Measurements from ENCODE around the gene OSTF1. TPM values are rescaled to one million over a fixed set of nuclear protein-coding genes. Genes with fewer than 3 reads are reported as not detected.

Gene OSTF1
- total and polyA plus RNA-seq, 7 donors = 7.1 to 19.2 (median 10.4) TPM

DNA sequence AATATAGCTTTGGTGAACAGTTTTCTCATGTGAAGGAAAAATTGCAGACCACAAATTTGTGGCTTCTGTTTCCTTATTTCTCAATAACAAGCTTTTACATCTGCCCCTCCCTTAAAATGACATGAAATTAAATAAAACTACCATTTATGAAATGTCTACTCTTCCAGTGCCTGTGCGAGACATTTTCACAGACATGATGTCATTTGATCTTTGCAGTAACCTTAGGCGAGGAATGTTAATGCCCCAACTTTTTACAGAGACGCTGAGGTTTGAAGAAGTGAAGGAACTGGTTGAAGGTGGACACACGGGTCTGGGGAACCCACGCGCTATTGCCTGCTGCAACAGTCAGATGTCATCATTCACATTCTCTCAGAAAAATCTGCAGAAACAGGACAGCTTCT lies 61.5 kb downstream of the OSTF1 start:
- H3K27me3 ChIP-seq (ENCODE audit: insufficient read depth in 3 of 3, low read length in 2 of 3) = no peaks in the 10 kb centered on the region
- ATAC-seq (no peak), DNase-seq (no peak)
- H3K9me3 ChIP-seq = peaks cover 2% of the 10 kb centered on the region
- WGBS, 3 donors = 63 to 70% (median 66%) methylated on average over 6 of the region's 6 CpGs
- no peaks in the 10 kb centered on the region for H3K4me1 ChIP-seq
- no peak overlapping the region for H3K4me3 ChIP-seq
- peaks cover 0 to 16% of the 10 kb centered on the region in 2 donors for H3K36me3 ChIP-seq (ENCODE audit: insufficient read depth in 1 of 2, low read depth in 1 of 2)
- intact Hi-C loops (cut with DNase I) = no loop called here
- TF ChIP-seq, protein P1, sequence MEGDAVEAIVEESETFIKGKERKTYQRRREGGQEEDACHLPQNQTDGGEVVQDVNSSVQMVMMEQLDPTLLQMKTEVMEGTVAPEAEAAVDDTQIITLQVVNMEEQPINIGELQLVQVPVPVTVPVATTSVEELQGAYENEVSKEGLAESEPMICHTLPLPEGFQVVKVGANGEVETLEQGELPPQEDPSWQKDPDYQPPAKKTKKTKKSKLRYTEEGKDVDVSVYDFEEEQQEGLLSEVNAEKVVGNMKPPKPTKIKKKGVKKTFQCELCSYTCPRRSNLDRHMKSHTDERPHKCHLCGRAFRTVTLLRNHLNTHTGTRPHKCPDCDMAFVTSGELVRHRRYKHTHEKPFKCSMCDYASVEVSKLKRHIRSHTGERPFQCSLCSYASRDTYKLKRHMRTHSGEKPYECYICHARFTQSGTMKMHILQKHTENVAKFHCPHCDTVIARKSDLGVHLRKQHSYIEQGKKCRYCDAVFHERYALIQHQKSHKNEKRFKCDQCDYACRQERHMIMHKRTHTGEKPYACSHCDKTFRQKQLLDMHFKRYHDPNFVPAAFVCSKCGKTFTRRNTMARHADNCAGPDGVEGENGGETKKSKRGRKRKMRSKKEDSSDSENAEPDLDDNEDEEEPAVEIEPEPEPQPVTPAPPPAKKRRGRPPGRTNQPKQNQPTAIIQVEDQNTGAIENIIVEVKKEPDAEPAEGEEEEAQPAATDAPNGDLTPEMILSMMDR (IDR thresholded peaks at IDR 0.05) = no peak
- no peak overlapping the region for H3K27ac ChIP-seq

DNA sequence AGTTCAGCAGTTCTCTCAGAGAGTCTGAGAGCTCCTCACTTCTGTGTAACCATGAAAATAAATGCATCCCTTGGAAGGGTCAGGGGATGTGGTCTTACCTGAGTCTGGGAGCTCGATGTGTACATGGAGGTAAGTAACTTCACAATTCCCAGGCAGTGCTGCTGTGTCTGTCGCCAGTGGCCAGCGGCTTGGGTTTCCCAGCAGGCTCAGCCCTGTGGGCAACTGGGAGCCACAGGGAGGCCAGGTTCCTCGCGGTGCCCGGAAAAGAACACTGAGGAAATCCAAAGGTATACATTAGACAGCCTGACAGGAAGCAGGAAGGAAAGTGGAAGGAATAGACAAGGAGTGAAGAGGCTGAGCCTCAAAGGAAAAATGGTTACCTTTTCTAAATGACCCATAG lies 62.2 kb downstream of the OSTF1 start:
- H3K36me3 ChIP-seq (ENCODE audit: insufficient read depth in 1 of 2, low read depth in 1 of 2) = peaks cover 0 to 13% of the 10 kb centered on the region in 2 donors

DNA sequence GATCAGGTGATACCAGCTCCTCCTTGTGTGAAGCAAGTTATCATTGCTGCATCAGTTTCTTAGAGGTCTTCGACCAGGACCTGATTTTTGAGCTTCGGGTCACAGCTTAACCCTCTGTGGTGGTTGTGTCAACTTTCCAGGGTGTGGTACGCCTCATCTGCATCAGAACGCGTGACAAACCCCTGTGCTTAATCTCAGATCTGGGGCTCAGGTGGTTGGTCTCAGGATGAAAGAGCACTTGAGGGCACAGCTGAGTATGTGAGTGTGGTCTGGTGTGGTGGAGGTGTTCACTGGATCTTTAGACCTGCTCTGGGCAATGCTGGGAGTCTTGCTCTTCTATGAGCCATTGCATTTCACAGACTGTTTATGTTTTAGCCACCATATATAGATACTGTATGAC lies 64.1 kb downstream of the OSTF1 start:
- intact Hi-C loops (cut with DNase I) = no loop called here
- H3K27me3 ChIP-seq (ENCODE audit: insufficient read depth in 3 of 3, low read length in 2 of 3) = no peaks in the 10 kb centered on the region
- no peak overlapping the region for H3K4me3 ChIP-seq
- H3K27ac ChIP-seq = no peak overlapping the region
- WGBS, 3 donors = 73 to 92% (median 90%) methylated on average over 5 of the region's 5 CpGs
- no peaks in the 10 kb centered on the region for H3K36me3 ChIP-seq (ENCODE audit: insufficient read depth in 1 of 2, low read depth in 1 of 2)
- no peak for DNase-seq
- ATAC-seq = no peak
- no peaks in the 10 kb centered on the region for H3K9me3 ChIP-seq
- H3K4me1 ChIP-seq = no peaks in the 10 kb centered on the region
- TF ChIP-seq, protein P1 (IDR thresholded peaks at IDR 0.05) = no peak

More for the DNA sequence above, 62.2 kb downstream of the OSTF1 start:
- DNase-seq (no peak), ATAC-seq (no peak)
- WGBS, 3 donors = 70 to 94% (median 91%) methylated on average over 6 of the region's 6 CpGs
- intact Hi-C loops (cut with DNase I) = no loop called here
- TF ChIP-seq, protein P1 (IDR thresholded peaks at IDR 0.05) = no peak
- Histone ChIP-seq H3K27ac (no peak overlapping the region), H3K9me3 (no peaks in the 10 kb centered on the region), H3K27me3 (ENCODE audit: insufficient read depth in 3 of 3, low read length in 2 of 3) (no peaks in the 10 kb centered on the region), H3K4me3 (no peak overlapping the region), H3K4me1 (no peaks in the 10 kb centered on the region)

DNA sequence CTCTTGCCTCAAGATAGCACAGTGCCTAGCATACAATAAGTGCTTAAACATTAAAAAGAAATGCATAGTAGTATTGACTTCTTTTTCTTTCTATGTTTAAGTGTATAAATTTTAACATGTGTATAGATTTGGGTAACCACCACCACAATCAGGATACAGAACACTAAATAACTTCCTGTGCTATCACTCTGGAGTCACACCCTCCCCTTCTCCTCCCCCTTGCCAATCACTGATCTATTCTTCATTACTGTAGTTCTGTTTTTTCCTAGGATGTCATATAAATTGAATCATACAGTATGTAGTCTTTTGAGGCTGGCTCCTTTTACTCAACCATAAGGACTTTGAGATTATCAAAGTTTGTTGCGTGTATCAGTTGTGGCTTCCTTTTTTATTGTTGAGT lies 68.5 kb downstream of the OSTF1 start:
- intact Hi-C loops (cut with DNase I) = no loop called here
- Histone ChIP-seq H3K4me1 (no peaks in the 10 kb centered on the region), H3K27me3 (ENCODE audit: insufficient read depth in 3 of 3, low read length in 2 of 3) (no peaks in the 10 kb centered on the region), H3K9me3 (no peaks in the 10 kb centered on the region), H3K27ac (no peak overlapping the region), H3K36me3 (ENCODE audit: insufficient read depth in 1 of 2, low read depth in 1 of 2) (no peaks in the 10 kb centered on the region), H3K4me3 (no peak overlapping the region)
- 90 to 100% (median 100%) methylated on average over 1 of the region's 1 CpG for WGBS, 3 donors
- DNase-seq (no peak), ATAC-seq (no peak)
- TF ChIP-seq, protein P1 (IDR thresholded peaks at IDR 0.05) = no peak

DNA sequence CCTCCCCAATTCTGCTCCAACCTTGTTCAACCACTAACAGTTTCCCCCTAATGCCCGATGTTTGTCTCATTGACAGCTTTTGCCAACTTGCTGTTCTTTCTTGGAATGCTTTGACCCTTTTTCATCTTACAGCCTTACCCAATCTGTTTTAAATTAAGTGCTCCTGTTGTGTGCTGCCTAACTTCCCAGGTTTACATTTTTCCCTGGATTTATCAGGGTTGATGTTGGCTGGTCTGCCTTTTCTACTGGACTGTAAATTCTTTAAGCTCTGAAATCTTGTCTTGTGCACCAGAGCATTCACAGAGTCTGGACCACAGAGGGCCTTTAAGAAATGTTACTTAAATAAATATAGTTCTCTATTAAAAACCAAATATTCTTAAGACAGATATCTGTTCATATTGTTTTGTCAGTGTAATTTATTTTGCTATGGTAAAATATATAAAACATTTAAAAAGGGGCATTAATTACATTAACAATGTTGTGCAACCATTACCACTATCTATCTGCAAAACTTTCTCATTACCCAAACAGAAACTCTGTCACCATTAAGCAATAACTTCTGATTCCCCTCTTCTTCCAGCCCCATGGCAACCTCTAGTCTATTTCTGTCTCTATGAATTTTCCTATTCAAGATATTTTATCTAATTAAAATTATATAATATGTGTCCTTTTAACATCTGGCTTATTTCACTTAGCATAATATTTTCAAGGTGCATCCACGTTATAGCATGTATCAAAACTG lies 73.0 kb downstream of the OSTF1 start:
- no peaks in the 10 kb centered on the region for H3K4me1 ChIP-seq
- H3K27me3 ChIP-seq (ENCODE audit: insufficient read depth in 3 of 3, low read length in 2 of 3) = no peaks in the 10 kb centered on the region
- TF ChIP-seq, protein P1 (IDR thresholded peaks at IDR 0.05) = no peak
- H3K4me3 ChIP-seq = no peak overlapping the region
- peaks cover 7% of the 10 kb centered on the region for H3K9me3 ChIP-seq
- DNase-seq = no peak
- H3K27ac ChIP-seq = no peak overlapping the region
- intact Hi-C loops (cut with DNase I) = no loop called here
- ATAC-seq = no peak
- 79 to 88% (median 87%) methylated on average over 2 of the region's 2 CpGs for WGBS, 3 donors
- H3K36me3 ChIP-seq (ENCODE audit: insufficient read depth in 1 of 2, low read depth in 1 of 2) = no peaks in the 10 kb centered on the region

Measured in psoas muscle (tissue), 8 donors.